ENCODE data around the gene CYB5R4.

DNA sequence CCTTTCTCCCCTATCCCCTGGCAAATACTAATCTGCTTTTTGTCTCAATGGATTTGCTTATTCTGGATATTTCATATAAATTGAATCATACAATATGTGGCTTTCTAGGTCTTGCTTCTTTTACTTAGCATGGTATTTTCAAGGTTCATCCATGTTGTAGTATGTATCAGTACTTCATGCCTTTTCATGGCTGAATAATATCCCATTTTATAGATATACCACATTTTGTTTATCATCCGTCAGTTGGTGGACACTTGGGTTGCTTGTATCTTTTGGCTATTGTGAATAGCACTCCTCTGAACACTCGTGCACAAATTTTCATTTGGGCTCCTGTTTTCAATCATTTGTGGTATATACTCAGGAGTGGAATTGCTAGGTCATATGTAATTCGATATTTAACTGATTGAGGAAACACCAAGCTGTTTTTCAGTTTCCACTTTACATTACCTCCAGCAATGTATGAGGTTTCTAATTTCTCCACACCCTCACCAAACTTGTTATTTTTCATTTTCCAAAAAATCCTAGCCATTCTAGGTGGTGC, 36.8 kb upstream of the CYB5R4 start:
- TF ChIP-seq ARNTL (CRISPR knock-in tag; IDR thresholded peaks at IDR 0.05; ENCODE audit: borderline replicate concordance, low read depth) (no peak), ZNF565 (CRISPR knock-in tag; conservative IDR thresholded peaks at IDR 0.05; ENCODE audit: low read depth) (no peak), ZNF70 (CRISPR knock-in tag; IDR thresholded peaks at IDR 0.05) (no peak), ZFP3 (CRISPR knock-in tag; IDR thresholded peaks at IDR 0.05) (no peak), SNAI2 (CRISPR knock-in tag; IDR thresholded peaks at IDR 0.05) (no peak)
- TF ChIP-seq, protein P1, sequence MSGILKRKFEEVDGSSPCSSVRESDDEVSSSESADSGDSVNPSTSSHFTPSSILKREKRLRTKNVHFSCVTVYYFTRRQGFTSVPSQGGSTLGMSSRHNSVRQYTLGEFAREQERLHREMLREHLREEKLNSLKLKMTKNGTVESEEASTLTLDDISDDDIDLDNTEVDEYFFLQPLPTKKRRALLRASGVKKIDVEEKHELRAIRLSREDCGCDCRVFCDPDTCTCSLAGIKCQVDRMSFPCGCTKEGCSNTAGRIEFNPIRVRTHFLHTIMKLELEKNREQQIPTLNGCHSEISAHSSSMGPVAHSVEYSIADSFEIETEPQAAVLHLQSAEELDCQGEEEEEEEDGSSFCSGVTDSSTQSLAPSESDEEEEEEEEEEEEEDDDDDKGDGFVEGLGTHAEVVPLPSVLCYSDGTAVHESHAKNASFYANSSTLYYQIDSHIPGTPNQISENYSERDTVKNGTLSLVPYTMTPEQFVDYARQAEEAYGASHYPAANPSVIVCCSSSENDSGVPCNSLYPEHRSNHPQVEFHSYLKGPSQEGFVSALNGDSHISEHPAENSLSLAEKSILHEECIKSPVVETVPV (CRISPR knock-in tag; IDR thresholded peaks at IDR 0.05), result no peak
